H1 (cell line): ENCODE results near the gene PEX6. TPM values are rescaled to one million over a fixed set of nuclear protein-coding genes. Genes with fewer than 3 reads are reported as not detected.

ENCODE experiments used
- CTCF ChIA-PET: fragments of 300-600 bp; sonication (Branson Sonifier 250); formaldehyde crosslinking; loops from one replicate; lab custom pipeline; 2021; ENCODE audit not compliant: partially characterized antibody; lab: Charles Lee
- POLR2A ChIA-PET: fragments of 300-600 bp; sonication (Branson Sonifier 250); formaldehyde crosslinking; loops from one replicate; lab custom pipeline; 2021; ENCODE audit warnings: inconsistent platforms; ENCODE audit not compliant: partially characterized antibody; lab: Charles Lee
- DNase-seq, 2 experiments: peaks; one replicate each; pipeline versions ENCODE4 v3.0.0 to v3.0.0-alpha.2; 2010 to 2022; ENCODE audit warnings: low spot score in 2 of 2, low read depth in 1 of 2, mixed read lengths in 1 of 2
- FAIRE-seq: peaks from 2 replicates; lab custom pipeline; 2011; peaks lifted over from hg19 to GRCh38; lab: Jason Lieb, UNC
- H2AFZ ChIP-seq: 2 replicates; pipeline ENCODE4 v1.8.1; 2012; ENCODE audit warnings: low read length, inconsistent platforms
- H2AK5ac ChIP-seq: 2 replicates; pipeline ENCODE4 v1.6.1; 2013; ENCODE audit warnings: low read depth, low read length
- H2BK120ac ChIP-seq: replicated peaks from 2 replicates; pipeline ENCODE3; 2013; ENCODE audit warnings: low read depth, low read length, inconsistent platforms
- H2BK12ac ChIP-seq: 2 replicates; pipeline ENCODE4 v1.6.1; 2013; ENCODE audit warnings: low read depth, low read length
- H2BK15ac ChIP-seq: 2 replicates; pipeline ENCODE4 v1.6.1; 2013; ENCODE audit warnings: low read length
- H2BK20ac ChIP-seq: 2 replicates; pipeline ENCODE4 v1.6.1; 2013; ENCODE audit warnings: low read length
- H2BK5ac ChIP-seq: 2 replicates; pipeline ENCODE4 v1.6.1; 2013; ENCODE audit warnings: low read depth, low read length
- H3K14ac ChIP-seq: 2 replicates; pipeline ENCODE4 v1.6.1; 2013; ENCODE audit warnings: inconsistent platforms; ENCODE audit not compliant: insufficient read length
- H3K18ac ChIP-seq: 2 replicates; pipeline ENCODE4 v1.6.1; 2013; ENCODE audit warnings: low read length; ENCODE audit errors: extremely low read depth
- H3K23ac ChIP-seq: 2 replicates; pipeline ENCODE4 v1.6.1; 2013; ENCODE audit warnings: inconsistent platforms; ENCODE audit not compliant: insufficient read length
- H3K23me2 ChIP-seq: 2 replicates; pipeline ENCODE4 v1.6.1; 2013; ENCODE audit warnings: low read depth, low read length
- H3K27ac ChIP-seq: 2 replicates; pipeline ENCODE4 v1.6.1; 2011; ENCODE audit warnings: low read depth, low read length, inconsistent platforms
- H3K27me3 ChIP-seq, 4 experiments: replicated peaks in 1 of 4; 1 replicate in 1 of 4; 2 replicates in 3 of 4; pipeline versions ENCODE4 v1.6.1 to v1.8.1; 2011 to 2013; ENCODE audit warnings: low read length in 3 of 4, mild to moderate bottlenecking in 3 of 4, inconsistent platforms in 2 of 4, mixed read lengths in 2 of 4, moderate library complexity in 1 of 4; ENCODE audit not compliant: control insufficient read depth in 3 of 4, insufficient read depth in 3 of 4; ENCODE audit errors: extremely low read depth in 1 of 4
- H3K36me3 ChIP-seq, 4 experiments: 2 replicates each; pipeline versions ENCODE4 v1.6.1 to v1.8.1; 2011 to 2013; ENCODE audit warnings: mild to moderate bottlenecking in 4 of 4, low read length in 3 of 4, moderate library complexity in 2 of 4, control low read depth in 1 of 4, inconsistent platforms in 1 of 4; ENCODE audit not compliant: insufficient read depth in 4 of 4, control insufficient read depth in 2 of 4
- H3K4ac ChIP-seq: replicated peaks from 2 replicates; pipeline ENCODE3; 2013; ENCODE audit warnings: low read length, low read depth, mixed read lengths, inconsistent platforms; ENCODE audit not compliant: insufficient read length
- H3K4me1 ChIP-seq, 4 experiments: replicated peaks in 1 of 4; 1 replicate in 1 of 4; 2 replicates in 3 of 4; pipeline versions ENCODE4 v1.6.1 to v1.8.1; 2011 to 2013; ENCODE audit warnings: low read length in 3 of 4, inconsistent platforms in 2 of 4, mixed read lengths in 1 of 4; ENCODE audit not compliant: insufficient read depth in 4 of 4, control insufficient read depth in 3 of 4
- H3K4me2 ChIP-seq, 2 experiments: 2 replicates each; pipeline versions ENCODE4 v1.6.1 to v1.8.1; 2011 to 2013; ENCODE audit warnings: low read depth in 2 of 2, low read length in 2 of 2, control low read depth in 1 of 2, inconsistent platforms in 1 of 2, mild to moderate bottlenecking in 1 of 2; ENCODE audit not compliant: insufficient read depth in 1 of 2
- H3K4me3 ChIP-seq, 4 experiments: fragments of 200-600, 300-600 bp in 1 of 4; sonication (generic), shearing (Covaris generic), sonication (Bioruptor Twin) in 1 of 4; 2 replicates each; pipeline versions ENCODE4 v1.5.1 to v1.8.1; 2011 to 2016; ENCODE audit warnings: low read length in 4 of 4, low read depth in 3 of 4, control low read depth in 2 of 4, inconsistent platforms in 2 of 4, mild to moderate bottlenecking in 2 of 4, mixed read lengths in 1 of 4, moderate library complexity in 1 of 4; ENCODE audit not compliant: insufficient read depth in 2 of 4; ENCODE audit errors: extremely low read depth in 1 of 4
- H3K56ac ChIP-seq: replicated peaks from 2 replicates; pipeline ENCODE3; 2013; ENCODE audit warnings: low read depth, mild to moderate bottlenecking, mixed read lengths, low read length, inconsistent platforms; ENCODE audit not compliant: insufficient read length
- H3K79me1 ChIP-seq: 2 replicates; pipeline ENCODE4 v1.6.1; 2013; ENCODE audit warnings: low read depth, low read length, control low read depth
- H3K79me2 ChIP-seq, 2 experiments: 2 replicates each; pipeline versions ENCODE4 v1.6.1 to v1.8.1; 2012 to 2013; ENCODE audit warnings: low read length in 2 of 2, mild to moderate bottlenecking in 2 of 2, inconsistent platforms in 1 of 2; ENCODE audit not compliant: insufficient read depth in 2 of 2, control insufficient read depth in 1 of 2
- H3K9ac ChIP-seq, 4 experiments: replicated peaks in 1 of 4; 1 replicate in 1 of 4; 2 replicates in 3 of 4; pipeline versions ENCODE4 v1.6.1 to v1.8.1; 2011 to 2013; ENCODE audit warnings: low read depth in 3 of 4, low read length in 3 of 4, control low read depth in 2 of 4, mild to moderate bottlenecking in 2 of 4, moderate library complexity in 2 of 4, inconsistent platforms in 1 of 4; ENCODE audit errors: extremely low read depth in 1 of 4
- H3K9me3 ChIP-seq, 2 experiments: 2 replicates each; pipeline versions ENCODE4 v1.6.1 to v1.8.1; 2012 to 2013; ENCODE audit warnings: mild to moderate bottlenecking in 2 of 2, moderate library complexity in 2 of 2, control low read depth in 1 of 2, inconsistent platforms in 1 of 2, low read depth in 1 of 2, low read length in 1 of 2, mixed read lengths in 1 of 2; ENCODE audit not compliant: insufficient read depth in 2 of 2
- H4K20me1 ChIP-seq, 2 experiments: replicated peaks in 1 of 2; 2 replicates each; pipeline versions ENCODE3 to v1.8.1; 2011 to 2013; ENCODE audit warnings: inconsistent platforms in 2 of 2, low read length in 2 of 2, mild to moderate bottlenecking in 1 of 2; ENCODE audit not compliant: insufficient read depth in 2 of 2, control insufficient read depth in 1 of 2
- H4K5ac ChIP-seq: 2 replicates; pipeline ENCODE4 v1.6.1; 2013; ENCODE audit warnings: low read length, low read depth, mixed read lengths, inconsistent platforms; ENCODE audit not compliant: insufficient read length
- H4K8ac ChIP-seq: 2 replicates; pipeline ENCODE4 v1.8.0; 2013; ENCODE audit warnings: mild to moderate bottlenecking, moderate library complexity, low read length, inconsistent platforms; ENCODE audit not compliant: insufficient read depth; ENCODE audit errors: extremely low read depth
- H4K91ac ChIP-seq: replicated peaks from 2 replicates; pipeline ENCODE3; 2013; ENCODE audit warnings: low read length, mixed read lengths, inconsistent platforms; ENCODE audit not compliant: insufficient read length
- CEBPB ChIP-seq: IDR thresholded peaks from 2 replicates; pipeline ENCODE4 v1.6.1; 2012; ENCODE audit warnings: low read depth, low read length
- EP300 ChIP-seq, 2 experiments: IDR thresholded peaks; 1 replicate in 1 of 2; 2 replicates in 1 of 2; pipeline ENCODE4 v1.6.1; 2011 to 2012; ENCODE audit warnings: low read depth in 2 of 2, low read length in 2 of 2, mild to moderate bottlenecking in 2 of 2, borderline replicate concordance in 1 of 2, inconsistent platforms in 1 of 2, moderate library complexity in 1 of 2
- HDAC2 ChIP-seq, 2 experiments: fragments of 300-600 bp in 1 of 2; sonication (generic) in 1 of 2; IDR thresholded peaks; 2 replicates each; pipeline ENCODE4 v1.6.1; 2011 to 2012; ENCODE audit warnings: low read depth in 2 of 2, low read length in 2 of 2, mild to moderate bottlenecking in 2 of 2, moderate library complexity in 2 of 2, borderline replicate concordance in 1 of 2, inconsistent platforms in 1 of 2
- HDAC6 ChIP-seq: IDR thresholded peaks from one replicate; pipeline ENCODE4 v1.7.1; 2012; ENCODE audit warnings: low read depth, mild to moderate bottlenecking, inconsistent platforms, low read length, moderate library complexity
- JUN ChIP-seq: IDR thresholded peaks from 2 replicates; pipeline ENCODE4 v1.6.1; 2011; ENCODE audit warnings: low read depth, mild to moderate bottlenecking, improper control_type of control experiment, low read length
- RBBP5 ChIP-seq: IDR thresholded peaks from 2 replicates; pipeline ENCODE4 v1.7.1; 2012; ENCODE audit warnings: low read depth, mild to moderate bottlenecking, inconsistent platforms, low read length, moderate library complexity, borderline replicate concordance
- RXRA ChIP-seq: IDR thresholded peaks from 2 replicates; pipeline ENCODE4 v1.6.1; 2011; ENCODE audit warnings: low read depth, mild to moderate bottlenecking, low read length, moderate library complexity; ENCODE audit not compliant: insufficient read depth
- SIRT6 ChIP-seq: IDR thresholded peaks from one replicate; pipeline ENCODE4 v1.7.1; 2012; ENCODE audit warnings: low read length, inconsistent platforms
- TAF1 ChIP-seq: IDR thresholded peaks from 2 replicates; pipeline ENCODE4 v1.6.1; 2011; ENCODE audit warnings: mild to moderate bottlenecking, low read depth, low read length
- TAF7 ChIP-seq: optimal IDR thresholded peaks from 2 replicates; pipeline ENCODE3; 2011; ENCODE audit warnings: low read depth, mild to moderate bottlenecking, inconsistent platforms, low read length, moderate library complexity, borderline replicate concordance
- TBP ChIP-seq: IDR thresholded peaks from 2 replicates; pipeline ENCODE4 v1.6.1; 2011; ENCODE audit warnings: low read depth, low read length, improper control_type of control experiment
- TCF12 ChIP-seq: IDR thresholded peaks from 2 replicates; pipeline ENCODE4 v1.6.1; 2011; ENCODE audit warnings: low read depth, mild to moderate bottlenecking, low read length
- TEAD4 ChIP-seq: IDR thresholded peaks from 2 replicates; pipeline ENCODE4 v1.6.1; 2012; ENCODE audit warnings: low read depth, low read length, inconsistent platforms, mixed read lengths
- WGBS, 2 experiments: shearing (Covaris generic) in 1 of 2; methylation state at CpG; one replicate each; pipeline versions ENCODE4 v1.1.6 to v1.1.7; 2013 to 2015; ENCODE audit warnings: low lambda C conversion rate in 2 of 2, mixed read lengths in 2 of 2, inconsistent platforms in 1 of 2, low coverage in 1 of 2, missing lambda C conversion rate in 1 of 2; ENCODE audit not compliant: insufficient replicate concordance in 2 of 2, insufficient coverage in 1 of 2, insufficient read length in 1 of 2; ENCODE audit errors: extremely low coverage in 1 of 2, missing lambda C conversion rate in 1 of 2; 5-methylcytosine and 5-hydroxymethylcytosine counted together
- polyA plus RNA-seq, 7 experiments: library from polyadenylated mRNA; depleted of rRNA in 3 of 7; stranded (reverse) in 5 of 7; unstranded in 2 of 7; fragments of >200 nt in 5 of 7; fragments of 200-250 nt in 2 of 7; gene quantifications; 1 replicate in 5 of 7; 2 replicates in 1 of 7; 4 replicates in 1 of 7; pipeline versions ENCODE4 v1.2.1 to v1.2.3, GENCODE V29; 2011 to 2013; ENCODE audit warnings: missing spikeins in 2 of 7, mixed read lengths in 2 of 7
- total RNA-seq: library from RNA; stranded (reverse); fragmentation: NEBNext Ultra II Directional; extraction: Animal tissue kit (Norgen Biotek cat#: 25700); gene quantifications from 2 replicates; pipeline ENCODE4 v1.2.1, GENCODE V29; 2021

Gene PEX6
- total and polyA plus RNA-seq, 2 of the 8 experiments (the other 6 are each of a cell fraction or from before 2014, with no cell fraction given): 6.4 to 12.5 TPM

- no peak for DNase-seq
- Histone ChIP-seq H3K4ac (no peak overlapping the region), H4K91ac (no peak overlapping the region), H3K18ac (no peak overlapping the region), H3K36me3 (no peaks in the 10 kb centered on the region; a peak in 1 of 8 replicates), H2BK5ac (no peak overlapping the region), H4K5ac (no peak overlapping the region), H3K4me1 (peaks cover 2 to 8% (median 6%) of the 10 kb centered on the region in 4 experiments; a peak in 3 of 7 replicates), H2BK120ac (no peak overlapping the region), H3K4me2 (no peak overlapping the region), H3K79me2 (peaks cover 0 to 3% of the 10 kb centered on the region in 2 experiments; a peak in 1 of 4 replicates), H2BK12ac (no peak overlapping the region), H3K56ac (no peak overlapping the region), H3K4me3 (no peak overlapping the region), H3K14ac (no peak overlapping the region), H4K8ac (no peak overlapping the region), H2BK15ac (no peak overlapping the region), H2AK5ac (no peak overlapping the region), H3K79me1 (no peaks in the 10 kb centered on the region; the same call in none of the 2 replicates), H2BK20ac (no peak overlapping the region), H3K9me3 (no peaks in the 10 kb centered on the region), H3K27ac (no peak overlapping the region), H3K9ac (no peak overlapping the region), H3K27me3 (no peaks in the 10 kb centered on the region), H2AFZ (no peak overlapping the region), H4K20me1 (peaks cover 0 to 1% of the 10 kb centered on the region in 2 experiments), H3K23me2 (peaks cover 7% of the 10 kb centered on the region; the same call in 1 of the 2 replicates), H3K23ac (no peak overlapping the region)
- 97% methylated on average over 5 of the region's 5 CpGs; no CpG with 5 or more reads in 1 of the 2 experiments for WGBS, 2 experiments
- ChIA-PET CTCF (interaction anchor here (0.6 to 2.9 kb wide), 6 partner anchors 10 to 337 kb away, joined by 3 to 9 read pairs (median 4); partner anchors contain the start of gene GNMT), POLR2A (interaction anchor here (0.8 to 5.9 kb wide), 5 partner anchors 9 to 195 kb away, joined by 3 to 29 read pairs (median 3); partner anchors contain the start of genes GNMT and PPP2R5D)
- FAIRE-seq: no peak
- no peak for TF ChIP-seq TAF7
- TF ChIP-seq SIRT6: no peak
- no peak for TF ChIP-seq HDAC2 (IDR thresholded peaks at IDR 0.05; ENCODE audit: borderline replicate concordance in 1 of 2, low read depth in 2 of 2, low read length in 2 of 2)
- no peak for TF ChIP-seq TCF12
- TF ChIP-seq TAF1: no peak
- TF ChIP-seq EP300 (IDR thresholded peaks at IDR 0.05; ENCODE audit: borderline replicate concordance in 1 of 2, low read depth in 2 of 2, low read length in 2 of 2): no peak
- no peak for TF ChIP-seq TEAD4
- TF ChIP-seq CEBPB: no peak
- TF ChIP-seq JUN: no peak
- TF ChIP-seq RBBP5: no peak
- no peak for TF ChIP-seq HDAC6
- TF ChIP-seq RXRA: no peak
- TF ChIP-seq TBP: no peak
Observed at GRCh38 chr6:42974919-42975505, 4.0 kb downstream of the PEX6 start.
